Erythroblast (primary cell): ENCODE results near the gene INKA1.

Experiments
- GATA1 ChIP-seq: IDR thresholded peaks from 2 replicates; pipeline ENCODE4 v1.6.1; 2011; ENCODE audit warnings: low read depth, mild to moderate bottlenecking, control low read depth, low read length, moderate library complexity
- POLR2A ChIP-seq: IDR thresholded peaks from 2 replicates; pipeline ENCODE4 v1.6.1; 2011; ENCODE audit warnings: mild to moderate bottlenecking, low read length

GRCh38 chr3:49793486-49794085 lies 9.5 kb upstream of the INKA1 start:
- TF ChIP-seq POLR2A (no peak), GATA1 (no peak)
